A549 treated with GW870086 at 1 μM for 4 hours (cell line): ENCODE measurements around the gene CAMKV. TPM values are rescaled to one million over a fixed set of nuclear protein-coding genes. Genes with fewer than 3 reads are reported as not detected.

Source experiments
- total RNA-seq: library from RNA; stranded (reverse); fragments of 200-300 nt; extraction: Qiagen RNA extraction; gene quantifications from 5 replicates; pipeline ENCODE4 v1.2.3, GENCODE V29; 2022; ENCODE audit warnings: low read depth

Gene CAMKV
- 0.30 to 0.63 TPM (median 0.45 TPM) in 5 replicates for total RNA-seq

GRCh38 chr3:49869525-49870126 is at the start of gene CAMKV:
Gene CAMKV (minus strand): TSS chr3:49869906. CDS start chr3:49862388, 7,518 bp downstream.

GRCh38 chr3:49903451-49904424 is 34.0 kb upstream of the CAMKV start, which contains the start of gene MST1R:
Gene MST1R (minus strand): TSS chr3:49903873. CDS start chr3:49903609, 264 bp downstream.

GRCh38 chr3:49856181-49857005 is 13.3 kb downstream of the CAMKV start, which contains the start of gene TRAIP:
Gene TRAIP (minus strand): TSS chr3:49856564. CDS start chr3:49856453, 111 bp downstream.

GRCh38 chr3:49813497-49814174 is 56.1 kb downstream of the CAMKV start, which contains the start of gene UBA7:
Gene UBA7 (minus strand): TSS chr3:49813953. CDS start chr3:49813787, 166 bp downstream.

Other genes with a start within 250 kb of the CAMKV start
- gene APEH, start 195.6 kb downstream of the CAMKV start, total RNA-seq: 57.3 to 70.8 TPM (median 63.6 TPM) in 5 replicates
- gene MST1, start 180.4 kb downstream of the CAMKV start, total RNA-seq: 1.2 to 2.2 TPM (median 1.7 TPM) in 5 replicates
- 10.2 to 15.0 TPM (median 13.6 TPM) in 5 replicates for gene RNF123, start 180.3 kb downstream of the CAMKV start, total RNA-seq
- 0.52 to 1.8 TPM (median 0.64 TPM) in 5 replicates for gene AMIGO3, start 150.2 kb downstream of the CAMKV start, total RNA-seq
- gene GMPPB, start 146.0 kb downstream of the CAMKV start, total RNA-seq: 14.9 to 18.9 TPM (median 18.2 TPM) in 5 replicates
- 19.7 to 24.1 TPM (median 21.3 TPM) in 5 replicates for gene IP6K1, start 83.4 kb downstream of the CAMKV start, total RNA-seq
- gene CDHR4, start 70.0 kb downstream of the CAMKV start, total RNA-seq: 0.21 to 0.52 TPM (median 0.32 TPM) in 4 of 5 replicates, not detected in the other
- 1.1 to 2.3 TPM (median 1.9 TPM) in 5 replicates for gene INKA1, start 66.6 kb downstream of the CAMKV start, total RNA-seq
- gene UBA7, start 56.0 kb downstream of the CAMKV start, total RNA-seq: 0.32 to 1.0 TPM (median 0.60 TPM) in 5 replicates
- 9.2 to 14.6 TPM (median 12.7 TPM) in 5 replicates for gene TRAIP, start 13.3 kb downstream of the CAMKV start, total RNA-seq
- gene MST1R, start 34.0 kb upstream of the CAMKV start, total RNA-seq: 5.4 to 8.4 TPM (median 7.7 TPM) in 5 replicates
- gene MON1A, start 59.9 kb upstream of the CAMKV start, total RNA-seq: 5.6 to 9.7 TPM (median 7.5 TPM) in 5 replicates
- gene RBM6, start 70.2 kb upstream of the CAMKV start, total RNA-seq: 23.3 to 27.5 TPM (median 26.0 TPM) in 5 replicates
- gene RBM5, start 219.0 kb upstream of the CAMKV start, total RNA-seq: 31.0 to 33.5 TPM (median 33.0 TPM) in 5 replicates